Left lung (tissue), 10 donors: ENCODE results near the gene TMC1. TPM values are rescaled to one million over a fixed set of nuclear protein-coding genes. Genes with fewer than 3 reads are reported as not detected.
"Not testable (repeated sequence)": the region's sequence is repeated elsewhere in the genome, so short reads cannot be mapped to it uniquely, and the experiment has no call there.

Experiments used
- ATAC-seq: fragments of 200-7000 bp; cut with Tn5 transposase; one replicate; pipeline ENCODE4 v1.9.1; 2020; ENCODE audit warnings: moderate library complexity
- DNase-seq, 4 donors: peaks; one replicate each; pipeline ENCODE4 v3.0.0-alpha.2; 2013 to 2020
- H3K27ac ChIP-seq, 2 donors: fragments of 200-600 bp; sonication (generic) in 1 of 2; one replicate each; pipeline versions ENCODE4 v1.5.0 to v1.8.0; 2020 to 2021
- H3K27me3 ChIP-seq, 2 donors: fragments of 200-600 bp; sonication (generic) in 1 of 2; one replicate each; pipeline versions ENCODE4 v1.5.0 to v1.8.0; 2020 to 2021
- H3K36me3 ChIP-seq, 2 donors: fragments of 200-600 bp; sonication (generic) in 1 of 2; one replicate each; pipeline versions ENCODE4 v1.5.0 to v1.8.0; 2020 to 2021
- H3K4me1 ChIP-seq, 2 donors: fragments of 200-600 bp; one replicate each; pipeline ENCODE4 v1.8.0; 2021
- H3K4me3 ChIP-seq, 2 donors: fragments of 200-600 bp; sonication (generic) in 1 of 2; one replicate each; pipeline versions ENCODE4 v1.5.0 to v1.8.0; 2020 to 2021; ENCODE audit warnings: mild to moderate bottlenecking in 1 of 2
- H3K9me3 ChIP-seq, 2 donors: fragments of 200-600 bp; sonication (generic) in 1 of 2; one replicate each; pipeline versions ENCODE4 v1.5.0 to v1.8.0; 2020 to 2021
- CTCF ChIP-seq, 2 donors: fragments of 200-600 bp; sonication (generic) in 1 of 2; IDR thresholded peaks; one replicate each; pipeline versions ENCODE4 v1.5.0 to v1.8.0; 2021; ENCODE audit warnings: antibody characterized with exemption in 2 of 2
- intact Hi-C, 2 donors: fragments of 100-400 bp; cut with DNase I; formaldehyde crosslinking; loops; one replicate each; pipeline versions ENCODE4 v1.11.2 to v1.14.2; 2022
- polyA plus RNA-seq, 6 donors: library from polyadenylated mRNA; unstranded; fragments of 120-200 nt; gene quantifications; one replicate each; pipeline ENCODE4 v1.2.1, GENCODE V29; 2013; ENCODE audit not compliant: insufficient read length in 6 of 6
- total RNA-seq, 2 donors: library from RNA; stranded (reverse); fragmentation: NEBNext Ultra II Directional; extraction: Animal tissue kit (Norgen Biotek cat#: 25700); gene quantifications; one replicate each; pipeline ENCODE4 v1.2.1, GENCODE V29; 2021
- donor health status: DM: no; HTN: yes; CAD: no.
- donor health status: DM: no; HTN: no; CAD: no.

The TMC1 gene
- total and polyA plus RNA-seq, 8 donors, result 0.26 to 0.81 (median 0.55) TPM; not detected in 1

GRCh38 chr9:72537011-72537545, 15.7 kb downstream of the TMC1 start:
- no peak overlapping the region for H3K4me3 ChIP-seq
- intact Hi-C loops, result no loop called here
- no peak overlapping the region for H3K27ac ChIP-seq
- no peak for ATAC-seq
- no peaks in the 10 kb centered on the region for H3K36me3 ChIP-seq
- no peaks in the 10 kb centered on the region for H3K27me3 ChIP-seq
- TF ChIP-seq CTCF (IDR thresholded peaks at IDR 0.05), result no peak
- peaks cover 0 to 4% of the 10 kb centered on the region in 2 donors for H3K9me3 ChIP-seq
- no peaks in the 10 kb centered on the region for H3K4me1 ChIP-seq
- no peak for DNase-seq

- Histone ChIP-seq H3K27ac (no peak overlapping the region), H3K27me3 (no peaks in the 10 kb centered on the region), H3K36me3 (no peaks in the 10 kb centered on the region), H3K4me1 (no peaks in the 10 kb centered on the region), H3K9me3 (peaks cover 0 to 4% of the 10 kb centered on the region in 2 donors), H3K4me3 (no peak overlapping the region)
- DNase-seq (no peak), ATAC-seq (no peak)
- TF ChIP-seq CTCF (IDR thresholded peaks at IDR 0.05), result no peak
- intact Hi-C loops, result no loop called here
Observed at GRCh38 chr9:72537671-72538070, 16.3 kb downstream of the TMC1 start.

GRCh38 chr9:72538921-72539702, 17.7 kb downstream of the TMC1 start:
- H3K4me3 ChIP-seq, result no peak overlapping the region
- peaks cover 0 to 4% of the 10 kb centered on the region in 2 donors for H3K9me3 ChIP-seq
- no peak overlapping the region for H3K27ac ChIP-seq
- H3K27me3 ChIP-seq, result no peaks in the 10 kb centered on the region
- H3K36me3 ChIP-seq, result no peaks in the 10 kb centered on the region
- intact Hi-C loops, result no loop called here
- H3K4me1 ChIP-seq, result no peaks in the 10 kb centered on the region
- TF ChIP-seq CTCF (IDR thresholded peaks at IDR 0.05), result no peak
- ATAC-seq (no peak), DNase-seq (no peak)

- H3K36me3 ChIP-seq, result no peaks in the 10 kb centered on the region
- H3K27ac ChIP-seq, result peak overlapping the region in 1 of 2 donors; percentile 41
- ATAC-seq (peak; percentile 15), DNase-seq (no peak)
- H3K9me3 ChIP-seq, result peaks cover 0 to 4% of the 10 kb centered on the region in 2 donors
- H3K4me1 ChIP-seq, result no peaks in the 10 kb centered on the region
- no peak for TF ChIP-seq CTCF (IDR thresholded peaks at IDR 0.05)
- no peak overlapping the region for H3K4me3 ChIP-seq
- no peaks in the 10 kb centered on the region for H3K27me3 ChIP-seq
- intact Hi-C loops, result no loop called here
Observed at GRCh38 chr9:72539824-72540347, 18.5 kb downstream of the TMC1 start.

- peak; percentile 93 for ATAC-seq
Observed at GRCh38 chr9:72540348-72540873, 19.0 kb downstream of the TMC1 start.

GRCh38 chr9:72542537-72542833, 21.1 kb downstream of the TMC1 start:
- H3K4me1 ChIP-seq, H3K9me3 ChIP-seq, DNase-seq, H3K36me3 ChIP-seq, H3K27me3 ChIP-seq, H3K4me3 ChIP-seq, intact Hi-C loops, H3K27ac ChIP-seq: not testable (repeated sequence)
- ATAC-seq, result peak; percentile 7

More at GRCh38 chr9:72540348-72540873, 19.0 kb downstream of the TMC1 start:
- no peak for TF ChIP-seq CTCF (IDR thresholded peaks at IDR 0.05)
- H3K4me1 ChIP-seq, result no peaks in the 10 kb centered on the region
- no peaks in the 10 kb centered on the region for H3K27me3 ChIP-seq
- DNase-seq, result peak in 1 of 4 donors; percentile 58
- H3K9me3 ChIP-seq, result peaks cover 0 to 4% of the 10 kb centered on the region in 2 donors
- no peak overlapping the region for H3K4me3 ChIP-seq
- intact Hi-C loops, result no loop called here
- H3K36me3 ChIP-seq, result no peaks in the 10 kb centered on the region
- H3K27ac ChIP-seq, result peak overlapping the region in 1 of 2 donors; percentile 41
